ENCODE measurements around the gene COL1A2. TPM values are rescaled to one million over a fixed set of nuclear protein-coding genes. Genes with fewer than 3 reads are reported as not detected.

The COL1A2 gene
- total and polyA plus RNA-seq, 2 experiments from 2014 or later, result 76.6 to 122 TPM

DNA sequence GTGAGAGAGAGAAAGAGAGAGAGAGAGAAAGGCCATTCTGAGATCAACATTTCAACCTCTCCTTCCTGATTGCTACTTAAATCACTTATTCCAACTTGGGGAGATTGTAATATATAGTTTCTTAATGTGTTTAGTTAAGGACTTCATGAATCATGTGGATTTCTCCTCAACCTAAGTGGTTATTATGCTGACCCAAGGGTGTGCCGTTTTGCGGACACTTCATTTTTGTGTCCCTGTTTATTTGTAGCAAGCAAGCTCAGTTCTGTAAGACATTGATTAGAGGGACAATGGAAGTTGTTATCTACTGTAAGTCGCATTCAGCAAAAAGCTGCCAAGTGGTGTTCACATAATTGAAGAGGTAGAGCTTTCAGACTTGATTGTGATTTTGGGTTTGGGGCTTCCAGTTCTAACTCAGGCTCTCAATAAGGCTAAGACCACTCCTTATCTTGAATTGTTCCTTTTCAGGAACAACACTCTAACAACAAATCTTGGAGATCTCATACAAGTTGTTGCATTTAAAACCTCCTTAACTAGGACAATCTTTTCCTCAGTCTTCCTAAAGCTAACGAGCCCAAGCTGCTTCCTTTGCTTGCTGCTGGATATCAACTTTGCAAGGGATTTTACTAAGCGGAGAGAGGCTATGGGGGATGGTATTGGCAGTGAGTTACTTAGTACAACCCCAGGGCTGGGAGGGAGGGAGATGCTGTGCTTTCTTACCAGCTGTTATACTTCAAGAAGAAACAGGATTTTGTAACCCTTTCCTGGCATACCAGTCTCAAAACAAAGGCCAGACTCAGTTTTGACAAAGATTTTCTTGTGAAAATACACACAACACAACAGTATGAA is 19.8 kb upstream of the COL1A2 start:
- DNase-seq (ENCODE audit: low read depth in 1 of 2, low spot score in 1 of 2), result peak; percentile 67 to 98
- Histone ChIP-seq H3K4me1 (ENCODE audit: low read depth) (peaks cover 15% of the 10 kb centered on the region), H3K9me3 (ENCODE audit: low read depth) (no peaks in the 10 kb centered on the region), H3K36me3 (no peaks in the 10 kb centered on the region), H3K27ac (peak overlapping the region; percentile 53), H3K4me3 (no peak overlapping the region), H3K27me3 (no peaks in the 10 kb centered on the region)
- TF ChIP-seq, protein P1, sequence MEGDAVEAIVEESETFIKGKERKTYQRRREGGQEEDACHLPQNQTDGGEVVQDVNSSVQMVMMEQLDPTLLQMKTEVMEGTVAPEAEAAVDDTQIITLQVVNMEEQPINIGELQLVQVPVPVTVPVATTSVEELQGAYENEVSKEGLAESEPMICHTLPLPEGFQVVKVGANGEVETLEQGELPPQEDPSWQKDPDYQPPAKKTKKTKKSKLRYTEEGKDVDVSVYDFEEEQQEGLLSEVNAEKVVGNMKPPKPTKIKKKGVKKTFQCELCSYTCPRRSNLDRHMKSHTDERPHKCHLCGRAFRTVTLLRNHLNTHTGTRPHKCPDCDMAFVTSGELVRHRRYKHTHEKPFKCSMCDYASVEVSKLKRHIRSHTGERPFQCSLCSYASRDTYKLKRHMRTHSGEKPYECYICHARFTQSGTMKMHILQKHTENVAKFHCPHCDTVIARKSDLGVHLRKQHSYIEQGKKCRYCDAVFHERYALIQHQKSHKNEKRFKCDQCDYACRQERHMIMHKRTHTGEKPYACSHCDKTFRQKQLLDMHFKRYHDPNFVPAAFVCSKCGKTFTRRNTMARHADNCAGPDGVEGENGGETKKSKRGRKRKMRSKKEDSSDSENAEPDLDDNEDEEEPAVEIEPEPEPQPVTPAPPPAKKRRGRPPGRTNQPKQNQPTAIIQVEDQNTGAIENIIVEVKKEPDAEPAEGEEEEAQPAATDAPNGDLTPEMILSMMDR (IDR thresholded peaks at IDR 0.05; ENCODE audit: low read depth, low read length), result no peak

DNA sequence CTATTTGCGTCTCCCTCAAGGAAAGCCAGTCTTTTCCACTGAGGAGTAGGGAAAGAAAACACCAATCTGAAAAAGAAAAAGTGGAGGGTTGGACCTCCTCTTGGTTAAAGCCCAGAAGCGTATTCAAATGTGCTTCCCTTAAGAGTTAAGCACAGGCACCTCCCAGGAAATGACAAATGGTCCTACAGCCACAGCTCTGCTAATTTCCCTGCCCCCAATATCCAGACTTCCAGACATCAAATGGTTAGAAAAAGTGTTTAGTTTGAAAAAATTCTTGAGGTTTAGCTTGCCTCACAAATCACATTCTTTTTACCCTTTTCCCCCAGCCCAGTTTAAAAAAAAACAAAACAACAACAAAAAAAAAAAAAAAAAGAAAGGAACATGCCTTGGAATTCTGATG is 19.0 kb upstream of the COL1A2 start:
- Histone ChIP-seq H3K27ac (peak overlapping the region; percentile 53), H3K36me3 (no peaks in the 10 kb centered on the region), H3K27me3 (no peaks in the 10 kb centered on the region), H3K4me3 (no peak overlapping the region), H3K9me3 (ENCODE audit: low read depth) (no peaks in the 10 kb centered on the region), H3K4me1 (ENCODE audit: low read depth) (peaks cover 15% of the 10 kb centered on the region)
- TF ChIP-seq, protein P1 (IDR thresholded peaks at IDR 0.05; ENCODE audit: low read depth, low read length), result no peak
- DNase-seq (ENCODE audit: low read depth in 1 of 2, low spot score in 1 of 2), result peak; percentile 14 to 99

DNA sequence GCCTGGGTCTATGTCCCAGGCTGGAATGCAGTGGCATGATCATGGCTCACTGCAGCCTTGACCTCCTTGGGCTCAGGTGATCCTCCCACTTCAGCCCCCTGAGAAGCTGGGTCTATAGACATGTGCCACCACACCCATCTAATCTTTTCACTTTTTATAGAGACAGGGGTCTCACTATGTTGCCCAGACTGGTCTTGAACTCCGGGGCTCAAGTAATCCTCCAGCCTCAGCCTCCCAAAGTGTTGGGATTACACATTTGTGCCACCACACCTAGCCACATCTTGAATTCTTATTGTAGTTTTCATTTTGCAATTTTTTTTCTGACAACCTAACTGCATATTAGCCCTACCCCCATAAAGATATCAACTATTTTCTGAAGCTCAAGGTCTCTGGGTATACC is 18.4 kb upstream of the COL1A2 start:
- H3K9me3 ChIP-seq (ENCODE audit: low read depth), result no peaks in the 10 kb centered on the region
- no peak overlapping the region for H3K4me3 ChIP-seq
- no peaks in the 10 kb centered on the region for H3K27me3 ChIP-seq
- peaks cover 15% of the 10 kb centered on the region for H3K4me1 ChIP-seq (ENCODE audit: low read depth)
- H3K36me3 ChIP-seq, result no peaks in the 10 kb centered on the region
- no peak overlapping the region for H3K27ac ChIP-seq
- TF ChIP-seq, protein P1 (IDR thresholded peaks at IDR 0.05; ENCODE audit: low read depth, low read length), result no peak
- no peak for DNase-seq (ENCODE audit: low read depth in 1 of 2, low spot score in 1 of 2)

DNA sequence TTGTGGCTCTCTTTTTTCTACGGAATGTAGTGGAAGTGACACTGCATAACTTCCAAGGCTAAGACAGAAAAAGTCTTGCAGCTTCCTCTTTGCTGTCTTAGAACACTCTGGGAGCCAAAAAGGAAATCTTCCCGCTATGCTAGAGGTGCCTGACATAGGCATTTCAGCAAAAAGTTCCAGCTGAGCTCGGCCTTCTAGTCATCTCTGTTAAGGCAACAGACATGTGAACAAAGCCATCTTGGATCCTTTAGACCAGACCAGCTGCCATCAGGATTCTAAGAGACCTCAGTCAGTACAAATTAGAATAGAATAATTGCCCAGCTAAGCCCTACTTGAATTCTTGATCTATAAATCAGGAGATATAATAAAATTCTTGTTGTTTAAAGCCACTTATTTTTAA is 16.3 kb upstream of the COL1A2 start:
- H3K4me1 ChIP-seq (ENCODE audit: low read depth), result peaks cover 15% of the 10 kb centered on the region
- H3K9me3 ChIP-seq (ENCODE audit: low read depth), result no peaks in the 10 kb centered on the region
- no peaks in the 10 kb centered on the region for H3K27me3 ChIP-seq
- H3K36me3 ChIP-seq, result no peaks in the 10 kb centered on the region
- DNase-seq (ENCODE audit: low read depth in 1 of 2, low spot score in 1 of 2), result peak in 1 of 2 donors; percentile 48
- H3K27ac ChIP-seq, result no peak overlapping the region
- TF ChIP-seq, protein P1 (IDR thresholded peaks at IDR 0.05; ENCODE audit: low read depth, low read length), result no peak
- H3K4me3 ChIP-seq, result no peak overlapping the region

DNA sequence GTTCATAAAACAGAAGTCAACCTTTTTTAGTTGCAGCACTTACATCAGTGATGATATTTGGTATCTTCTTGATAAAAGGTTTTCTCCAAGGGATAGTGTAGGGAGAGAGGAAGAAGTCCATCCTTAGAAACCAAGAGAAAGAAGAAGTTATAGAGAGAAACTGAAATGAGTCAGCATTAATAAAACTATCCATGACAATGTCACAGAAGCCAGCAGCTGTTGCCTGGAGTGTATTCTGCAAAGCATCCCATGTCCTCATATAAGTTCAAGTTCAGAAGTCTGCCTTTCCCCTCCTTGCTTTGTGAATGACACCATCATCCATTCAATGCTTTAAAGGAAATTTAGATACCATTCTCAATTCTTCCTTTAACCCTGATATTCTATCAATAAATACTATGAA is 14.4 kb upstream of the COL1A2 start:
- Histone ChIP-seq H3K4me3 (no peak overlapping the region), H3K9me3 (ENCODE audit: low read depth) (no peaks in the 10 kb centered on the region), H3K27me3 (no peaks in the 10 kb centered on the region), H3K36me3 (no peaks in the 10 kb centered on the region), H3K27ac (no peak overlapping the region), H3K4me1 (ENCODE audit: low read depth) (peaks cover 8% of the 10 kb centered on the region)
- TF ChIP-seq, protein P1 (IDR thresholded peaks at IDR 0.05; ENCODE audit: low read depth, low read length), result no peak
- DNase-seq (ENCODE audit: low read depth in 1 of 2, low spot score in 1 of 2), result no peak
